ENCODE measurements around the gene IGFBP1. TPM values are rescaled to one million over a fixed set of nuclear protein-coding genes. Genes with fewer than 3 reads are reported as not detected.
A peak's percentile ranks its signal among the peaks of the same experiment; 100 is the strongest.

The IGFBP1 gene
- total and polyA plus RNA-seq, 2 of the 13 experiments (the other 11 are each of a cell fraction or from before 2014, with no cell fraction given) = 5.4 to 885 TPM

DNA sequence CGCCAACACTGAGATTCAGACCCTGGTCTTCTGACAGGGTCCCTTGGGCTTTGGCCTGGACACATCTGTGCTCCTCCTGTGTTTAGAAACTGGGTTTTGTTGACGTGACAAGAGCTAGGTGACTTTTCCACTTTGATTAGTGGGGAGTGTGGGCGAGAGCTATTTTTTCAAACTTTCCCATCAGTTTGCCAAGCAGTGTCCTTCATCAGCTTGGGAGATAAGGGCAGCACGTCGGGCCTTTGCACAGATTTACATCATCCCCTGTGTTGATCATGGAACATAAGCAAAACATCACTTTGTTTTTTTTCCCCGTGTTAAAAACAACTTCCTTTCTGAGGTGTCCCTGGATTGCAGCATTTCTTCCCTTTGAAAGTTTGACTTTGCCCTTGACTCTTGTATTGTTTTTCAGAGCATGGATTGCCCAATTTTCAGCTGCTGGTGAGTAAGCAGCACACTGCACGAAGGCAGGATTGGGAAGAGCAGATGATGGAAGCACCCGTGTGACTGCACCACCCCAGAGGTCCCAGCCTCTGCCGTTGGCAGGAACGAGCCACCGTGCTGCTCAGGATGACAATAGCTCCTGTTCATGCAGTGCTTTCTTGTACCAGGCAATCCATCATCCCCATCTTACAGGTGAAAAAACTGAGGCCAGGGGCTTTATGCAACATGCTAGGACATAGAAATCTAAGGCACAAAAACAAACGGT lies 6.4 kb upstream of the IGFBP1 start (continued):
- no peak for TF ChIP-seq NONO (IDR thresholded peaks at IDR 0.05)
- peak; percentile 93; the same call in 1 of the 2 replicates for TF ChIP-seq NONO (CRISPR knock-in tag; conservative IDR thresholded peaks at IDR 0.05)
- TF ChIP-seq, protein P1, sequence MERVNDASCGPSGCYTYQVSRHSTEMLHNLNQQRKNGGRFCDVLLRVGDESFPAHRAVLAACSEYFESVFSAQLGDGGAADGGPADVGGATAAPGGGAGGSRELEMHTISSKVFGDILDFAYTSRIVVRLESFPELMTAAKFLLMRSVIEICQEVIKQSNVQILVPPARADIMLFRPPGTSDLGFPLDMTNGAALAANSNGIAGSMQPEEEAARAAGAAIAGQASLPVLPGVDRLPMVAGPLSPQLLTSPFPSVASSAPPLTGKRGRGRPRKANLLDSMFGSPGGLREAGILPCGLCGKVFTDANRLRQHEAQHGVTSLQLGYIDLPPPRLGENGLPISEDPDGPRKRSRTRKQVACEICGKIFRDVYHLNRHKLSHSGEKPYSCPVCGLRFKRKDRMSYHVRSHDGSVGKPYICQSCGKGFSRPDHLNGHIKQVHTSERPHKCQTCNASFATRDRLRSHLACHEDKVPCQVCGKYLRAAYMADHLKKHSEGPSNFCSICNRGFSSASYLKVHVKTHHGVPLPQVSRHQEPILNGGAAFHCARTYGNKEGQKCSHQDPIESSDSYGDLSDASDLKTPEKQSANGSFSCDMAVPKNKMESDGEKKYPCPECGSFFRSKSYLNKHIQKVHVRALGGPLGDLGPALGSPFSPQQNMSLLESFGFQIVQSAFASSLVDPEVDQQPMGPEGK (CRISPR knock-in tag; IDR thresholded peaks at IDR 0.05) = peak; percentile 61; the same call in 1 of the 2 replicates
- TF ChIP-seq ZNF569 (CRISPR knock-in tag; IDR thresholded peaks at IDR 0.05; ENCODE audit: borderline replicate concordance) = peak; percentile 73; the same call in 1 of the 2 replicates
- TF ChIP-seq ZNF713 (CRISPR knock-in tag; IDR thresholded peaks at IDR 0.05) = peak; percentile 47; the same call in 1 of the 2 replicates
- no peak for TF ChIP-seq ZNF7 (CRISPR knock-in tag; IDR thresholded peaks at IDR 0.05)
- no peak for TF ChIP-seq ZBTB42 (CRISPR knock-in tag; IDR thresholded peaks at IDR 0.05)
- no peak for TF ChIP-seq TCF12 (IDR thresholded peaks at IDR 0.05)
- peak; percentile 100 for TF ChIP-seq TCF12 (CRISPR knock-in tag; IDR thresholded peaks at IDR 0.05)
- TF ChIP-seq, protein P2, sequence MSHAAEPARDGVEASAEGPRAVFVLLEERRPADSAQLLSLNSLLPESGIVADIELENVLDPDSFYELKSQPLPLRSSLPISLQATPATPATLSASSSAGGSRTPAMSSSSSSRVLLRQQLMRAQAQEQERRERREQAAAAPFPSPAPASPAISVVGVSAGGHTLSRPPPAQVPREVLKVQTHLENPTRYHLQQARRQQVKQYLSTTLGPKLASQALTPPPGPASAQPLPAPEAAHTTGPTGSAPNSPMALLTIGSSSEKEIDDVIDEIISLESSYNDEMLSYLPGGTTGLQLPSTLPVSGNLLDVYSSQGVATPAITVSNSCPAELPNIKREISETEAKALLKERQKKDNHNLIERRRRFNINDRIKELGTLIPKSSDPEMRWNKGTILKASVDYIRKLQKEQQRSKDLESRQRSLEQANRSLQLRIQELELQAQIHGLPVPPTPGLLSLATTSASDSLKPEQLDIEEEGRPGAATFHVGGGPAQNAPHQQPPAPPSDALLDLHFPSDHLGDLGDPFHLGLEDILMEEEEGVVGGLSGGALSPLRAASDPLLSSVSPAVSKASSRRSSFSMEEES (CRISPR knock-in tag; IDR thresholded peaks at IDR 0.05) = peak; percentile 96
- peak; percentile 35 for TF ChIP-seq CBX1 (IDR thresholded peaks at IDR 0.05; ENCODE audit: low read depth)
- TF ChIP-seq KAT8 (CRISPR knock-in tag; IDR thresholded peaks at IDR 0.05) = peak; percentile 90
- peak; percentile 57; the same call in 1 of the 2 replicates for TF ChIP-seq ZNF253 (CRISPR knock-in tag; IDR thresholded peaks at IDR 0.05; ENCODE audit: borderline replicate concordance)
- TF ChIP-seq, protein P3, sequence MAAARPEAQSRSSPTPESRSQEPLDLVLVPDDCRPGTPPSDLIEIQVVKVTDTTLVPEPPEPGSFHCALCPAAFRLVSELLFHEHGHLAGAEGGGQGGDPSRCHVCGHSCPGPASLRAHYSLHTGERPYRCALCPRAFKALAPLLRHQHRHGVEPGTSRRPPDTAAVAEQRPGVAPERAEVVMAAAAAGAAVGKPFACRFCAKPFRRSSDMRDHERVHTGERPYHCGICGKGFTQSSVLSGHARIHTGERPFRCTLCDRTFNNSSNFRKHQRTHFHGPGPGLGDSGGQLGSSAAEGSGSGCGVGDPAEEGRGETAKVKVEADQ (CRISPR knock-in tag; IDR thresholded peaks at IDR 0.05; ENCODE audit: borderline replicate concordance) = peak; percentile 82
- TF ChIP-seq, protein P4, sequence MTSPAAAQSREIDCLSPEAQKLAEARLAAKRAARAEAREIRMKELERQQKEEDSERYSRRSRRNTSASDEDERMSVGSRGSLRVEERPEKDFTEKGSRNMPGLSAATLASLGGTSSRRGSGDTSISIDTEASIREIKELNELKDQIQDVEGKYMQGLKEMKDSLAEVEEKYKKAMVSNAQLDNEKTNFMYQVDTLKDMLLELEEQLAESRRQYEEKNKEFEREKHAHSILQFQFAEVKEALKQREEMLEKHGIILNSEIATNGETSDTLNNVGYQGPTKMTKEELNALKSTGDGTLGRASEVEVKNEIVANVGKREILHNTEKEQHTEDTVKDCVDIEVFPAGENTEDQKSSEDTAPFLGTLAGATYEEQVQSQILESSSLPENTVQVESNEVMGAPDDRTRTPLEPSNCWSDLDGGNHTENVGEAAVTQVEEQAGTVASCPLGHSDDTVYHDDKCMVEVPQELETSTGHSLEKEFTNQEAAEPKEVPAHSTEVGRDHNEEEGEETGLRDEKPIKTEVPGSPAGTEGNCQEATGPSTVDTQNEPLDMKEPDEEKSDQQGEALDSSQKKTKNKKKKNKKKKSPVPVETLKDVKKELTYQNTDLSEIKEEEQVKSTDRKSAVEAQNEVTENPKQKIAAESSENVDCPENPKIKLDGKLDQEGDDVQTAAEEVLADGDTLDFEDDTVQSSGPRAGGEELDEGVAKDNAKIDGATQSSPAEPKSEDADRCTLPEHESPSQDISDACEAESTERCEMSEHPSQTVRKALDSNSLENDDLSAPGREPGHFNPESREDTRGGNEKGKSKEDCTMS (CRISPR knock-in tag; conservative IDR thresholded peaks at IDR 0.05) = no peak
- TF ChIP-seq GTF3A (CRISPR knock-in tag; conservative IDR thresholded peaks at IDR 0.05) = no peak; the same call in 1 of the 2 replicates
- TF ChIP-seq ATF7 (IDR thresholded peaks at IDR 0.05) = peak; percentile 77
- peak; percentile 90 for TF ChIP-seq ATF7 (CRISPR knock-in tag; IDR thresholded peaks at IDR 0.05)
- TF ChIP-seq, protein P5, sequence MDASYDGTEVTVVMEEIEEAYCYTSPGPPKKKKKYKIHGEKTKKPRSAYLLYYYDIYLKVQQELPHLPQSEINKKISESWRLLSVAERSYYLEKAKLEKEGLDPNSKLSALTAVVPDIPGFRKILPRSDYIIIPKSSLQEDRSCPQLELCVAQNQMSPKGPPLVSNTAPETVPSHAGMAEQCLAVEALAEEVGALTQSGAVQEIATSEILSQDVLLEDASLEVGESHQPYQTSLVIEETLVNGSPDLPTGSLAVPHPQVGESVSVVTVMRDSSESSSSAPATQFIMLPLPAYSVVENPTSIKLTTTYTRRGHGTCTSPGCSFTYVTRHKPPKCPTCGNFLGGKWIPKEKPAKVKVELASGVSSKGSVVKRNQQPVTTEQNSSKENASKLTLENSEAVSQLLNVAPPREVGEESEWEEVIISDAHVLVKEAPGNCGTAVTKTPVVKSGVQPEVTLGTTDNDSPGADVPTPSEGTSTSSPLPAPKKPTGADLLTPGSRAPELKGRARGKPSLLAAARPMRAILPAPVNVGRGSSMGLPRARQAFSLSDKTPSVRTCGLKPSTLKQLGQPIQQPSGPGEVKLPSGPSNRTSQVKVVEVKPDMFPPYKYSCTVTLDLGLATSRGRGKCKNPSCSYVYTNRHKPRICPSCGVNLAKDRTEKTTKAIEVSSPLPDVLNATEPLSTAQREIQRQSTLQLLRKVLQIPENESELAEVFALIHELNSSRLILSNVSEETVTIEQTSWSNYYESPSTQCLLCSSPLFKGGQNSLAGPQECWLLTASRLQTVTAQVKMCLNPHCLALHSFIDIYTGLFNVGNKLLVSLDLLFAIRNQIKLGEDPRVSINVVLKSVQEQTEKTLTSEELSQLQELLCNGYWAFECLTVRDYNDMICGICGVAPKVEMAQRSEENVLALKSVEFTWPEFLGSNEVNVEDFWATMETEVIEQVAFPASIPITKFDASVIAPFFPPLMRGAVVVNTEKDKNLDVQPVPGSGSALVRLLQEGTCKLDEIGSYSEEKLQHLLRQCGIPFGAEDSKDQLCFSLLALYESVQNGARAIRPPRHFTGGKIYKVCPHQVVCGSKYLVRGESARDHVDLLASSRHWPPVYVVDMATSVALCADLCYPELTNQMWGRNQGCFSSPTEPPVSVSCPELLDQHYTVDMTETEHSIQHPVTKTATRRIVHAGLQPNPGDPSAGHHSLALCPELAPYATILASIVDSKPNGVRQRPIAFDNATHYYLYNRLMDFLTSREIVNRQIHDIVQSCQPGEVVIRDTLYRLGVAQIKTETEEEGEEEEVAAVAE (CRISPR knock-in tag; IDR thresholded peaks at IDR 0.05; ENCODE audit: borderline replicate concordance) = peak; percentile 89

Data from HepG2 (cell line).